H9 (cell line): ENCODE measurements around the gene NFAM1. TPM values are rescaled to one million over a fixed set of nuclear protein-coding genes. Genes with fewer than 3 reads are reported as not detected.

ENCODE experiments used
- DNase-seq: peaks from one replicate; pipeline ENCODE4 v3.0.0-alpha.2; 2017
- H2AFZ ChIP-seq: one replicate; pipeline ENCODE4 v1.6.1; 2013; ENCODE audit warnings: mild to moderate bottlenecking, low read length, control low read depth, moderate library complexity
- H2AK5ac ChIP-seq: 2 replicates; pipeline ENCODE4 v1.6.1; 2013; ENCODE audit warnings: low read length, control low read depth, mixed read lengths; ENCODE audit not compliant: insufficient read length
- H2BK120ac ChIP-seq: one replicate; pipeline ENCODE4 v1.6.1; 2013; ENCODE audit warnings: low read depth, mild to moderate bottlenecking, low read length, control low read depth, inconsistent platforms; ENCODE audit not compliant: poor library complexity, severe bottlenecking
- H2BK12ac ChIP-seq: 2 replicates; pipeline ENCODE4 v1.6.1; 2013; ENCODE audit warnings: low read length, control low read depth, mixed read lengths, low read depth; ENCODE audit not compliant: insufficient read length
- H2BK15ac ChIP-seq: 2 replicates; pipeline ENCODE4 v1.6.1; 2013; ENCODE audit warnings: low read depth, low read length, control low read depth
- H2BK20ac ChIP-seq: one replicate; pipeline ENCODE4 v1.6.1; 2013; ENCODE audit warnings: low read depth, mild to moderate bottlenecking, low read length, control low read depth, inconsistent platforms; ENCODE audit not compliant: poor library complexity, severe bottlenecking
- H2BK5ac ChIP-seq: 2 replicates; pipeline ENCODE4 v1.6.1; 2013; ENCODE audit warnings: low read length, control low read depth, mixed read lengths; ENCODE audit not compliant: insufficient read length
- H3K14ac ChIP-seq: 2 replicates; pipeline ENCODE4 v1.6.1; 2013; ENCODE audit warnings: low read length, control low read depth; ENCODE audit not compliant: insufficient read depth
- H3K18ac ChIP-seq: 2 replicates; pipeline ENCODE4 v1.6.1; 2013; ENCODE audit warnings: low read depth, mild to moderate bottlenecking, mixed read lengths, low read length, control low read depth; ENCODE audit not compliant: insufficient read length
- H3K23ac ChIP-seq: 2 replicates; pipeline ENCODE4 v1.6.1; 2013; ENCODE audit warnings: low read length, control low read depth, mixed read lengths, low read depth; ENCODE audit not compliant: insufficient read length
- H3K23me2 ChIP-seq: 2 replicates; pipeline ENCODE4 v1.6.1; 2013; ENCODE audit warnings: low read depth, mild to moderate bottlenecking, mixed read lengths, low read length, control low read depth; ENCODE audit not compliant: insufficient read length, poor library complexity, severe bottlenecking
- H3K27ac ChIP-seq: 2 replicates; pipeline ENCODE4 v1.5.1; 2013; ENCODE audit warnings: low read length, control low read depth, mixed read lengths, low read depth; ENCODE audit not compliant: insufficient read length
- H3K27me3 ChIP-seq: 2 replicates; pipeline ENCODE4 v1.6.1; 2013; ENCODE audit warnings: low read length, control low read depth, inconsistent platforms; ENCODE audit not compliant: insufficient read depth
- H3K4ac ChIP-seq: 2 replicates; pipeline ENCODE4 v1.6.1; 2013; ENCODE audit warnings: low read depth, mild to moderate bottlenecking, control low read depth, inconsistent platforms, low read length, moderate library complexity
- H3K4me1 ChIP-seq: 2 replicates; pipeline ENCODE4 v1.6.1; 2013; ENCODE audit warnings: low read length, control low read depth, inconsistent platforms; ENCODE audit not compliant: insufficient read depth
- H3K4me2 ChIP-seq: 2 replicates; pipeline ENCODE4 v1.6.1; 2013; ENCODE audit warnings: low read length, control low read depth, mixed read lengths; ENCODE audit not compliant: insufficient read length, insufficient read depth
- H3K56ac ChIP-seq: 2 replicates; pipeline ENCODE4 v1.6.1; 2013; ENCODE audit warnings: low read depth, mild to moderate bottlenecking, mixed read lengths, low read length, control low read depth; ENCODE audit not compliant: insufficient read length
- H3K79me1 ChIP-seq: 2 replicates; pipeline ENCODE4 v1.6.1; 2013; ENCODE audit warnings: low read depth, mild to moderate bottlenecking, moderate library complexity, low read length, control low read depth, inconsistent platforms; ENCODE audit not compliant: insufficient read depth, poor library complexity, severe bottlenecking
- H3K79me2 ChIP-seq: 2 replicates; pipeline ENCODE4 v1.6.1; 2013; ENCODE audit warnings: low read length, control low read depth, inconsistent platforms; ENCODE audit not compliant: insufficient read depth
- H3K9ac ChIP-seq: 2 replicates; pipeline ENCODE4 v1.6.1; 2013; ENCODE audit warnings: low read length, control low read depth, mixed read lengths; ENCODE audit not compliant: insufficient read length; ENCODE audit errors: extremely low read depth
- H3K9me3 ChIP-seq: one replicate; pipeline ENCODE4 v1.6.1; 2013; ENCODE audit warnings: low read depth, low read length, inconsistent platforms; ENCODE audit not compliant: control insufficient read depth
- H3T11ph ChIP-seq: one replicate; pipeline ENCODE4 v1.6.1; 2013; ENCODE audit warnings: mild to moderate bottlenecking, low read length, control low read depth, inconsistent platforms
- H4K20me1 ChIP-seq: one replicate; pipeline ENCODE4 v1.6.1; 2013; ENCODE audit not compliant: control insufficient read depth, insufficient read length, insufficient read depth
- H4K5ac ChIP-seq: 2 replicates; pipeline ENCODE4 v1.6.1; 2013; ENCODE audit warnings: low read depth, mild to moderate bottlenecking, mixed read lengths, low read length, control low read depth; ENCODE audit not compliant: insufficient read length
- H4K8ac ChIP-seq: replicated peaks from 2 replicates; pipeline ENCODE4 v1.6.1; 2013; ENCODE audit warnings: low read length, control low read depth, mixed read lengths, low read depth; ENCODE audit not compliant: insufficient read length
- H4K91ac ChIP-seq: 2 replicates; pipeline ENCODE4 v1.6.1; 2013; ENCODE audit warnings: low read depth, mild to moderate bottlenecking, moderate library complexity, mixed read lengths, low read length, control low read depth; ENCODE audit not compliant: insufficient read length
- H3K27ac Mint-ChIP-seq, 3 experiments: 2 replicates in 2 of 3; 3 replicates in 1 of 3; pipeline ENCODE4 v1.8.0; 2020 to 2021; ENCODE audit warnings: mixed read lengths in 3 of 3, mild to moderate bottlenecking in 1 of 3, moderate library complexity in 1 of 3
- H3K27me3 Mint-ChIP-seq: 2 replicates; pipeline ENCODE4 v1.8.0; 2021; ENCODE audit warnings: low read depth, mild to moderate bottlenecking, moderate library complexity, mixed read lengths
- H3K36me3 Mint-ChIP-seq, 3 experiments: 2 replicates in 2 of 3; 3 replicates in 1 of 3; pipeline ENCODE4 v1.8.0; 2020 to 2021; ENCODE audit warnings: low read depth in 3 of 3, mixed read lengths in 3 of 3; ENCODE audit not compliant: insufficient read depth in 1 of 3
- H3K4me1 Mint-ChIP-seq, 2 experiments: 2 replicates each; pipeline ENCODE4 v1.8.0; 2020; ENCODE audit warnings: mixed read lengths in 2 of 2
- H3K4me3 Mint-ChIP-seq, 2 experiments: 2 replicates in 1 of 2; 3 replicates in 1 of 2; pipeline ENCODE4 v1.8.0; 2020 to 2021; ENCODE audit warnings: mild to moderate bottlenecking in 2 of 2, mixed read lengths in 2 of 2, moderate library complexity in 1 of 2
- H3K9me3 Mint-ChIP-seq, 2 experiments: 2 replicates in 1 of 2; 3 replicates in 1 of 2; pipeline ENCODE4 v1.8.0; 2020; ENCODE audit warnings: mild to moderate bottlenecking in 2 of 2, mixed read lengths in 2 of 2, moderate library complexity in 1 of 2
- CTCF ChIP-seq: fragments of 200-600 bp; sonication (generic); conservative IDR thresholded peaks from 3 replicates; pipeline ENCODE4 v1.8.0; 2021; ENCODE audit warnings: antibody characterized with exemption, mild to moderate bottlenecking
- WGBS: extraction: QIAGEN DNeasy Blood & Tissue Kit; methylation state at CpG from one replicate; pipeline ENCODE4 v1.1.7; 2013; ENCODE audit warnings: missing lambda C conversion rate, low lambda C conversion rate, mixed read lengths; ENCODE audit not compliant: insufficient read length; ENCODE audit errors: extremely low coverage; 5-methylcytosine and 5-hydroxymethylcytosine counted together
- total RNA-seq: library from RNA; stranded (reverse); gene quantifications from 2 replicates; pipeline ENCODE4 v1.2.1, GENCODE V29; 2021

NFAM1 gene
- total RNA-seq, 1 experiment from 2014 or later, result 0.68 TPM

- Histone ChIP-seq H3K9ac (no peak overlapping the region), H3K27me3 (no peaks in the 10 kb centered on the region), H2BK120ac (no peak overlapping the region), H3T11ph (no peak overlapping the region), H2AK5ac (no peak overlapping the region), H3K9me3 (no peaks in the 10 kb centered on the region), H3K18ac (no peak overlapping the region), H3K14ac (no peak overlapping the region; the same call in 1 of the 2 replicates), H3K27ac (no peak overlapping the region), H3K23ac (no peak overlapping the region), H3K79me2 (no peaks in the 10 kb centered on the region), H3K79me1 (no peaks in the 10 kb centered on the region), H3K4me2 (no peak overlapping the region), H4K91ac (no peak overlapping the region), H2BK20ac (no peak overlapping the region), H3K23me2 (no peaks in the 10 kb centered on the region), H3K4ac (no peak overlapping the region), H4K20me1 (no peaks in the 10 kb centered on the region), H2BK5ac (no peak overlapping the region), H4K8ac (no peak overlapping the region), H3K4me1 (no peaks in the 10 kb centered on the region), H2AFZ (no peak overlapping the region), H3K56ac (no peak overlapping the region), H2BK12ac (no peak overlapping the region), H2BK15ac (no peak overlapping the region), H4K5ac (no peak overlapping the region)
- H3K4me1 Mint-ChIP-seq, result peaks cover 30 to 47% of the 10 kb centered on the region in 2 experiments
- DNase-seq, result no peak
- TF ChIP-seq CTCF, result no peak
- no peak overlapping the region for H3K4me3 Mint-ChIP-seq
- H3K27me3 Mint-ChIP-seq, result peaks cover 59% of the 10 kb centered on the region
- H3K27ac Mint-ChIP-seq, result no peak overlapping the region
- no CpG with 5 or more reads among the region's 5 CpGs for WGBS
- H3K9me3 Mint-ChIP-seq, result no peaks in the 10 kb centered on the region
- no peaks in the 10 kb centered on the region for H3K36me3 Mint-ChIP-seq
These were observed 47.7 kb downstream of the NFAM1 start for GRCh38 chr22:42384506-42384905.
